Measurements from ENCODE around the gene CHPF. TPM values are rescaled to one million over a fixed set of nuclear protein-coding genes. Genes with fewer than 3 reads are reported as not detected.

Gene CHPF
- total and polyA plus RNA-seq, 2 donors (not counting 3 experiments of a cell fraction or from before 2014, with no cell fraction given): 0.24 to 0.32 TPM

GRCh38 chr2:219489315-219489714, 54.3 kb downstream of the CHPF start:
- H3K9ac ChIP-seq (replicated peaks; ENCODE audit: extremely low read depth, insufficient read depth, low read length): no peak overlapping the region
- intact Hi-C loops (cut with micrococcal nuclease) (no loop called here), dilution Hi-C loops (cut with MboI; ENCODE audit: extremely low pct_ligation_motif_present, low sequenced_read_pairs) (no loop called here)
- no peaks in the 10 kb centered on the region for H3K36me3 ChIP-seq (ENCODE audit: control insufficient read depth in 2 of 2, extremely low read depth in 1 of 2, insufficient read depth in 2 of 2, low read length in 2 of 2)
- H3K4me2 ChIP-seq (ENCODE audit: insufficient read depth, low read length): no peak overlapping the region
- no peak for FAIRE-seq
- no peak overlapping the region for H2AFZ ChIP-seq (ENCODE audit: low read depth, low read length)
- H3K4me3 ChIP-seq (replicated peaks in 1 of 3; ENCODE audit: insufficient read depth in 1 of 3, low read depth in 1 of 3, low read length in 3 of 3): no peak overlapping the region
- H3K9me3 ChIP-seq (replicated peaks; ENCODE audit: control insufficient read depth, insufficient read depth, low read length): no peaks in the 10 kb centered on the region
- no peaks in the 10 kb centered on the region for H3K79me2 ChIP-seq (ENCODE audit: control insufficient read depth, insufficient read depth, low read length)
- no peaks in the 10 kb centered on the region for H4K20me1 ChIP-seq (replicated peaks; ENCODE audit: control insufficient read depth, extremely low read depth, insufficient read depth, low read length)
- ChIA-PET CTCF (interaction anchor here (19.9 kb wide), 1 partner anchor 40 kb away, joined by 731 read pairs; no protein-coding TSS in a partner anchor), POLR2A (no interaction called here)
- H3K4me1 ChIP-seq (ENCODE audit: control insufficient read depth, extremely low read depth, insufficient read depth, low read length): no peaks in the 10 kb centered on the region
- DNase-seq (ENCODE audit: low read depth, low spot score): no peak
- no peak overlapping the region for H3K27ac ChIP-seq (ENCODE audit: insufficient read depth, low read depth, low read length)
- TF ChIP-seq CTCF (IDR thresholded peaks at IDR 0.05; ENCODE audit: extremely low read depth in 1 of 2, insufficient read depth in 1 of 2, low read depth in 1 of 2, low read length in 2 of 2): no peak
- TF ChIP-seq POLR2AphosphoS5 (IDR thresholded peaks at IDR 0.05; ENCODE audit: insufficient read depth, low read depth, low read length): no peak
- no peak for TF ChIP-seq MAX (IDR thresholded peaks at IDR 0.05; ENCODE audit: insufficient read depth, insufficient read length)
- TF ChIP-seq GATA2 (IDR thresholded peaks at IDR 0.05; ENCODE audit: insufficient read depth, insufficient read length, low read depth, low read length): no peak
- no peak for TF ChIP-seq JUN (IDR thresholded peaks at IDR 0.05; ENCODE audit: borderline replicate concordance, insufficient read depth, insufficient read length, low read depth)
- no peak for TF ChIP-seq FOS (IDR thresholded peaks at IDR 0.05; ENCODE audit: borderline replicate concordance, insufficient read depth, low read length)
- TF ChIP-seq EZH2 (IDR thresholded peaks at IDR 0.05; ENCODE audit: borderline replicate concordance, low read depth, low read length, severe bottlenecking): no peak
- no peak for TF ChIP-seq MYC (IDR thresholded peaks at IDR 0.05; ENCODE audit: low read depth, low read length)
- TF ChIP-seq POLR2A (IDR thresholded peaks at IDR 0.05; ENCODE audit: low read depth, low read length): no peak
- BruUV-seq (replicated peaks): no TSS peak
- H3K27me3 ChIP-seq (ENCODE audit: control insufficient read depth in 2 of 2, insufficient read depth in 2 of 2, low read length in 2 of 2): peaks cover 29 to 30% of the 10 kb centered on the region in 2 experiments
- no peaks in the 10 kb centered on the region for H3K9me1 ChIP-seq (replicated peaks; ENCODE audit: control insufficient read depth, extremely low read depth, insufficient read depth, low read length)

Small RNA genes lying within 50 kb of the gene (microRNA-seq; reads per million reads assigned to microRNA genes)
- not detected for gene MIR3132 (ENCODE audit: borderline number of aligned reads, borderline replicate concordance)

Small RNA genes lying within 50 kb of the gene (small RNA-seq; reads per million reads assigned to genes)
- gene MIR3132 (ENCODE audit: insufficient read depth, insufficient read length, low read depth, low replicate concordance): not detected
- gene RN7SKP213 (ENCODE audit: insufficient read depth, insufficient read length, low read depth, low replicate concordance): not detected

Other genes starting within 250 kb of the CHPF start
- gene PTPRN, start 234.4 kb downstream of the CHPF start, total RNA-seq: not detected in 2 replicates
- gene PTPRN, start 234.4 kb downstream of the CHPF start, polyA plus RNA-seq: not detected in 2 replicates
- not detected in 2 replicates for gene RESP18, start 211.1 kb downstream of the CHPF start, total RNA-seq
- gene RESP18, start 211.1 kb downstream of the CHPF start, polyA plus RNA-seq: not detected in 2 replicates
- gene DNPEP, start 155.9 kb downstream of the CHPF start, total RNA-seq: 40.4 and 43.1 TPM in 2 replicates
- gene DNPEP, start 155.9 kb downstream of the CHPF start, polyA plus RNA-seq: 77.5 and 83.2 TPM in 2 replicates
- not detected in 2 replicates for gene DES, start 125.4 kb downstream of the CHPF start, total RNA-seq
- gene DES, start 125.4 kb downstream of the CHPF start, polyA plus RNA-seq: not detected in 2 replicates
- 0.21 and 0.84 TPM in 2 replicates for gene SPEG, start 109.0 kb downstream of the CHPF start, total RNA-seq
- gene SPEG, start 109.0 kb downstream of the CHPF start, polyA plus RNA-seq: 3.5 TPM in 2 replicates
- 34.1 and 39.1 TPM in 2 replicates for gene GMPPA, start 44.9 kb downstream of the CHPF start, total RNA-seq
- 104 and 126 TPM in 2 replicates for gene GMPPA, start 44.9 kb downstream of the CHPF start, polyA plus RNA-seq
- gene ASIC4, start 29.3 kb downstream of the CHPF start, total RNA-seq: not detected in 2 replicates
- not detected in 2 replicates for gene ASIC4, start 29.3 kb downstream of the CHPF start, polyA plus RNA-seq
- gene TMEM198, start 219 bp upstream of the CHPF start, total RNA-seq: not detected in 2 replicates
- gene TMEM198, start 219 bp upstream of the CHPF start, polyA plus RNA-seq: not detected in 2 replicates
- 8.0 and 16.7 TPM in 2 replicates for gene OBSL1, start 27.7 kb upstream of the CHPF start, total RNA-seq
- gene OBSL1, start 27.7 kb upstream of the CHPF start, polyA plus RNA-seq: 20.4 and 20.7 TPM in 2 replicates
- not detected in 2 replicates for gene INHA, start 28.5 kb upstream of the CHPF start, total RNA-seq
- gene INHA, start 28.5 kb upstream of the CHPF start, polyA plus RNA-seq: 0.06 and 0.10 TPM in 2 replicates
- 19.2 and 20.2 TPM in 2 replicates for gene STK11IP, start 54.0 kb upstream of the CHPF start, total RNA-seq
- 17.7 and 19.8 TPM in 2 replicates for gene STK11IP, start 54.0 kb upstream of the CHPF start, polyA plus RNA-seq
- gene SLC4A3, start 83.8 kb upstream of the CHPF start, total RNA-seq: 0.21 and 0.35 TPM in 2 replicates
- gene SLC4A3, start 83.8 kb upstream of the CHPF start, polyA plus RNA-seq: 0.24 and 0.29 TPM in 2 replicates